GM18508 (cell line): Measurements from ENCODE around the gene GPR62.

ENCODE experiments used
- ATAC-seq: cut with Tn5 transposase; IDR thresholded peaks from one replicate; pipeline ENCODE4 v1.9.1; 2021; ENCODE audit warnings: moderate number of reproducible peaks; ENCODE audit not compliant: insufficient read depth, unreplicated experiment

Gene GPR62

DNA sequence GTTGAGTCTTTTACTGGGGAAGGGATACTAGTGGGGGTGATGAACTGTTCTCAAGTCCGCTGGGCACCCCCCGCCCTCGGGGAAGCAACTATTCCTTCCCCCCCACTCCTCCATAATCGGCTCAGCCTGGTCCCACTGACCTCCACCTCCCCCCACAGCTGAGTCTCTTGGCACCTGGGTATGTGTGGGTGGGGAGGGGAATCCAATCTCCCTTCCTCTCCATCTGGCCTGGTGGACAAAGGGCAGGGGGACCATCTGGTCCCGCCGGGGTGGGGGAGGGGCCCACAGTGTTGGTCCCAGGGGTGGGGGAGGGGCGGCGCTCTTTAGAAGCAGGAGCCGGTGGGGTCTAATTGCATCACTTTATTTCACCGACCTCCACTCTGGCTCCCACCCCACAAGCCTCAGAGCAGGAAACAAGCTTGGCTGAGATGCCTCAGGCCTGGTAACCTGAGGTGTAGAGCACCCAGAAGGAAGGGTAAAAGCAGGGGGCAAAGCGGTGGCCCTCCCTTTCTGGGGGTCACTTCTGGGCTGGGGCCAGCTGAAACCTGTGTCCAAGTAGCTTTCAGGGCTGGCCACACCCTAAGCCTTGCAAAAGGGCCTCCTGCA, 13.1 kb downstream of the GPR62 start:
- no peak for ATAC-seq

DNA sequence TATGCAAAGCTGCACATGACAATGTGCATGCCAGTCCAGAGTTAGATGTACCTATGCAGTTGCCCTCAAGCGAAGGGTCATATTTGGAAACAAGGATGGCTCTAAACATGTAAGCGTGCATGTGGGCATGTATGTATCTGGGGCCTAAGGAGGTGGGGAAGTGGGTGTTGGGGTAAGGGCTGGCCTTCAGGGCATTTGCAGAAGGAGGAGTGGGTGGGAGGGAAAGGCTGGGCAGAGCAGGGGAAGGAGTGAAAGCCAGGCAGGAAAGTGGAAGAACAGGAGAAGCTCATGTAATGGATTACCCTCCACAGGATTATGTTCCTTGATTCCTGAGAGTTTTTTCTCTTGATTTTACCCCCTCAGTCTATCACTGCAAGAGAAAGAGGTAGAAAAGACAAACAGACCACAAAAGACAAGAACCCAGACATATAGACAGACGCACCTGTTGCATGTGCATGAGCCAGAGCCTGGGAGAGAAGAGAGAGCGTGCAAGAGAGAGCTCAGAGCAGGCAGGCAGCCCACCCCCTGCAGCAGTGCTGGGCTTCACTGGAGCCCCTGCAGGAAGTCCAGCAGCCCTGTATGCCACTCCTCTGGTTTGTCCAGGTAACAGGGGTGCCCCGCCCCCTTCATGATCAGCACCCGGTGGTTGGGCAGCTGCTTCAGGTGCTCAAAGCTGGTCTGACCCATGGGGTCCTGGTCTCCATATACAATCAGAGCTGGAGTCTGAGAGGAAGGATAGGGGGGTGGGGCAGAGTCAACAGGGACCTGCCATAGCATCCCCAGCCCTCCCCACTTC, 13.9 kb downstream of the GPR62 start:
- ATAC-seq: no peak

DNA sequence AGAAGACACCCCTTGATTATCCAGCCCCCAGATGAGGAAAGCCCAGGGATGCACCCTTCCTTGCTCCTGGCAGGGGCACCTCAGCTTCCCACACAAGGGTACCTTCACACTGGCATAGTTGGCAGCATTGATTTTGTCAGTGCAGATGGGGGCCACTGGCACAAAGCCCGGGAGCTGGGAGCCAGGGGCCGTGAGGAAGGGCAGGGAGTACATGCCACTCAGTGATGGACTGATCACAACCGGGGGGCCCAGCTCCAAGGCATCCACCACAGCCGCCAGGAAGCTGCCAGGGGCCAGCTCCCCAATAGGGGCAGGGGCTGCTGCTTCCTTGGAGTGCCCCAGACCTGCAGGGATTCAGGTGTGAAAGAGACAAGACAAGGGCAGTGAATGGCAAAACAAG, 14.7 kb downstream of the GPR62 start:
- ATAC-seq: no peak

DNA sequence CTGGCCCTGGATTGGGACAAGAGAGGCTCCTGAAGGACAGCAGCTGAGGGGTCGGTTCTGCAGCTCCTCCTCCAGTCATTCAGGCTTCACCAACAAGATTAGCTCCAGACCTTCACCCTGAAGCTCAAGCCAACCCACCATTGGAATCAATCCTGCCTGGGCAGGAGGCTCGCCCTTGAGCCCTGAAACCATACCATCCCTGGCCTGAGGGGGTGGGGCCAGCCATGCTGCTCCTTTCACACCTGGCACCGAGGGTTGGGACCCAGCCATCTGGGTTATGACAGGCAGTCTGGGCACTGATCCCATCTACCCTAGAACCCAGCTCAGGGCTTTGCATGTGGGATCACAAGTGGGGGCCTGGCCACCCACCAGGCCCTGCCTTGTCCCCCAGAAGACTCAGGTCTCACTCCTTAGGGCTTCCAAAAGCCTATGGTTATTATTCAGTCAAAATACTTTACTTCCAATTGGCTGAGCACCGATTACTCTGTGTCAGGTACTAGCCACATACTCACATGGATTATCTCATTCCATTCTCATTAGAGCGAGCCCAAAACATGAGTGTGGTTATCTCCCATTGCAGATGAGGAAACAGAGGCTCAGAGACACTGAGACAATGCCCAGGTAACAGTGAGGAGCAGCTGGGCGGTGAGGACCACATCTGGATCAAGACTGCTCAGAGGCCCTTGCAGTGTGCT, 15.6 kb downstream of the GPR62 start:
- ATAC-seq: no peak

DNA sequence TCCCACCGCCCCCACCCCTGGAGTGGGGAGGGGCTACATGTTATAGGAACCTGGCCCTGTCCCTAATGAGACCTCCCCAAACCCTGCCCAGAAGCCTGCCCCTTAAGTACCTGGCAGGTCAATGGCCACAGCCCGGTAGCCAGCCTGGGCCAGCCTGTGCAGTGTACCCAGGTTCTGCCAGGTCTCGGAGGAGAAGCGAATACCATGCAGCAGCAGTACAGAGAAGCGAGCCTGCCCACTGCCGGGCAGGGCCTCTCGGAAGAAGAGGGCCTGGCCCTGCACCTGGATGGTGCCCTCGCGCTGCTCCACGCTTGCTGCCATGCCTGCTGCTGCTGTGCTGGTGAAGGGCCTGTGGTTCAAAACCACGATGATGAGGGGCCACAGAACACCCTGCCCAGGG, 16.2 kb downstream of the GPR62 start:
- ATAC-seq: no peak

DNA sequence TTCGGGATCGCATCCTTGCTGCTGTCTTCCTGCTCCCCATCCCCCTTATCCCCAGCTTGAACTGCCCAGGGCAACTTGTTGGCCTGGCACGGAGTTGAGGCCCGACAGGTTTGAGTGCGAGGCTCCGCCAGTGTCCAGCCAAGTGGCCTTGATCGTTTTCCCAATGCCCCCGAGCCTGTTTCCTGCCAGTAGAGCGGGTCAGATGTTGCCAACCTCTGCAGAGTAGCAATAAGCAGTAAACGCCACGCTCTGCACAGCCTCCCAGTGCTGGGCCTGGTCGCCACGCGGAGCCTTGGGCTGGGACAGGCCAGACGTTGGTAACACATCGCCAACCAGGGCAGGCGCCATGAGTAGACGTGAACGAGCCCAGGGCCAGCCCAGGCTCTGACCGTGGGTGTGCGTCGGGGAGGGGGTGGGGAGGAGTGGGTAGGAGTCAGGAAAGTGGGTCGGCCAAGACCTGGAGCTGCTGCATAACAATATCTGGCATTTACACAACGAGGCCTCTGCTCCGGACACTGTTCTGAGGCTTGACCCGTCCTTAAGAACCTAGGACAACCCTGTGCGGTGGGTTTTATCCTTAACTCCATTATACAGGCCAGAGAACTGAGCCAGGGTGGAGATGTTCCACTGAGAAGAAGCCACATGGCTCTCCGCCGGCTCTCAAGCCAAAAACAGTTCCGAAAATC, 19.2 kb downstream of the GPR62 start:
- no peak for ATAC-seq

DNA sequence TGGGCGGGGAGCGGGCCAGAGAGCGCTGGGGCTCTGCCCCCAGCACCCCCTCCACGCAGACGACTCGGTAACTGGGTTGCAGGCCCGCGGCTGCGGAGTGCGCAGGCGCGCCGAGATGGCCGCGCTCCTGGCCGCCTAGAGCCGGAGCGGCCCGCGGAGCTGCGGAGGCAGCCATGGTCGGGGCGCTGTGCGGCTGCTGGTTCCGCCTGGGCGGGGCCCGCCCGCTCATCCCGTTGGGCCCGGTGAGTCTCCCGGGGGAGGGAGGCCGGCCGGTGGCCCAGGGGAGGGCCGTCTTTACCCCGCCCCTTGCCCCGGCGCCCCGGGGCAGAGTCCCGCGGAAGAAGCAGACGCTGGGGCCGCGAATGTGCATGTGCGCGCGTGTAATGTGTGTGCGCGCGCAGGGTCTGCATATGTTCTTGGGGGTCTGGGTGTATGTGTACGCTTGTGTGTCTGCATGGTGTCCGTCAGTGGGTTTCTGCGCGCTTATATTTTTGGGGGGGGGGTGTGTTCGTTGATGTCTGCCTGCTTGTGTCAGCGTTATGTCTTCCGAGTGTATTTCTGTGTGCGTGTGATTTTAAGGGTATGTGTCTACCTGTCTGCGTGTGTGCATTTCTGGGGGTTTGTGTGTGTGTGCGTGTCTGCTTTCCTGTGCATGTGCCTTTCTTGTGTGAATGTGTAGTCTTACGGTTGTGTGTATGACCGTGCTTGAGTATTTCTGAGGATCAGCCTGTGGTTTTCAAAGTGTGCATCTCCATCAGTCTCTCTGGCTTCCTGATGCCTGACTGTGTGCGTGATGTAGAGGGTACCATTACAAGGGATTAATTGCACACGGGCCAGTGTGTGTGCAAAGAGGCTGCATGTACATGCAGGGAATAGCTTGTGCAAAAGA, 20.0 kb downstream of the GPR62 start, which contains the start of gene ABHD14A:
ABHD14A (plus strand) TSS at position 102 of the 889 bp plus-strand sequence; CDS start at position 174, 72 bp downstream.
- ATAC-seq: no peak

DNA sequence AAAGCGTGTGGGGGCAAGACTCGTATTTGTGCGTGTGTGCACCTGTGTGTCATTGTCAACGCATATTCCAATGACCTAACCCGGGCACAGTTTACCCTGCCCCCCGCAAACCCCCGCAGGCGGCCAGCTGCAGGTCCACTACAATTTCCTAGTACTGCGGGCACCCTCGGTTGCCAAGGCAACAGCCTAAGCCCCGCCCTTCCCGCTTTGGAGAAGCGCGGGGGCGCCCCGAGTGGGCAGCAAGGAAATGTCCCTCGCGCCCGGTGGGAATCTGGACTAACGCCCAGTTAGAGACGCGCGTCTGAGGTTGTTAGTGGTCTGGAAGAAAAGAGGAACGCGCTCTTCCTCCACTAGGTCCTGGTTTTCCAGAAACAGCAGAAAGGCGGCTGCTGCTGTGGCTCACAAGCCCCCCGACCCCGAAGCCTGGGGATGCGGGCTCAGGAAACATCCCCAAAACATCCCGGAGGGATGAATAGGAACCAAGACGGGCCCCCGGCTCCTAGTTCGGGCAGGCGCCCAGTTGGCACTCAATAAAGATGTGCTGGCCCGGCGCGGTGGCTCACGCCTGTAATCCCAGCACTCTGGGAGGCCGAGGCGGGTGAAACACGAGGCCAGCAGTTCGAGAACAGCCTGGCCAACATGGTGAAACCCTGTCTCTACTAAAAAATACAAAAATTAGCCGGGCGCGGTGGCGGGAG, 20.8 kb downstream of the GPR62 start:
- no peak for ATAC-seq

DNA sequence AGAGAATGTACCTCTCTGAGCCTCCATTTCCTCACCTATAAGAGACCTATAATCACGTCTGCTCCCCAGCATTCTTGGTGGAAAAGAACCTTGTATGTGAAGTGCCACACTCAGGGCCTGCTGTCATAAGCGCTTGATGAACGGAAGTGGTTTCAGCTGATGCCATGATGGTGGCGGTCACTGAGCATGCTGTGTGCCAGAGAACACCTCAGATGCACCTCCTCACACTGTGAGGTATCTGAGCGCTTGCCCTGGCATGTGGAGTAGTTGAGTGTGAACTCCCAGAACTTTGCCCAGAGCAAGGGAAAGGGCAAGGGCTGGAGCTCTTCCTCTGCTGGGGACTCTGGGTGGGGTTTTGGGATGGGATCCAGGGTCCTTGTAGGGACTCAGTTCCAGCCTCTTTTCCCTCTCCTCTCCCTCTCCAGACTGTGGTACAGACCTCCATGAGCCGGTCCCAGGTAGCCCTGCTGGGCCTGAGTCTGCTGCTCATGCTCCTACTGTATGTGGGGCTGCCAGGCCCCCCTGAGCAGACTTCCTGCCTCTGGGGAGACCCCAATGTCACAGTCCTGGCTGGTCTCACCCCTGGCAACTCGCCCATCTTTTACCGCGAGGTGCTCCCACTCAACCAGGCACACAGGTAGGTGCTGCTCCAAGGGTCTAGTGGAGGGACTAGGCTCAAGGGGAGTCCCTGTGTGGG, 22.4 kb downstream of the GPR62 start:
- ATAC-seq: no peak

DNA sequence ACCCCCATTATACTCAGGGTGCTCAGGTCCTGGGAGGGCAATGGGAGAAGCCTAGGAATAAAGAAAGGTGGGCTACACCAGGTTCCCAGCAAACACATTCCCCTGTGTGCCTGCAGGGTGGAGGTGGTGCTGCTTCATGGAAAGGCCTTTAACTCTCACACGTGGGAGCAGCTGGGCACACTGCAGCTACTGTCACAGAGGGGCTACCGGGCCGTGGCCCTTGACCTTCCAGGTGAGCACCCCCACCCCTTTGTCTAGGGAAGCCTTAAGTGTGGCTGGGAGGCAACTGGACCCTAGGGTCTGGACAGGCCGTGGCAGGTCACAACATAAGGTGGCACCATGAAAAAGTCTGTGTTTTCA, 22.9 kb downstream of the GPR62 start:
- ATAC-seq: no peak

DNA sequence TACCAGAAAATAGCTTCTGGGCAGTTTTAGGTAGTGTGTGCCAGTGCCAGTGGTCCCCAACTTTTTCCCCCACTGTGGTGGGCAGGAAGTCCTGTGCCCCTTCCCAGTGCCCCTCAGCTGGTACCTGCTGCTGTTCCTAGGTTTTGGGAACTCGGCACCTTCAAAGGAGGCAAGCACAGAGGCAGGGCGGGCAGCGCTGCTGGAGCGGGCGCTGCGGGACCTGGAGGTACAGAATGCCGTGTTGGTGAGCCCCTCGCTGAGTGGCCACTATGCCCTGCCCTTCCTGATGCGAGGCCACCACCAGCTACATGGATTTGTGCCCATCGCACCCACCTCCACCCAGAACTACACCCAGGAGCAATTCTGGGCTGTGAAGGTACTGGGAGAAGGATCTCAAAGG, 25.1 kb downstream of the GPR62 start:
- no peak for ATAC-seq

DNA sequence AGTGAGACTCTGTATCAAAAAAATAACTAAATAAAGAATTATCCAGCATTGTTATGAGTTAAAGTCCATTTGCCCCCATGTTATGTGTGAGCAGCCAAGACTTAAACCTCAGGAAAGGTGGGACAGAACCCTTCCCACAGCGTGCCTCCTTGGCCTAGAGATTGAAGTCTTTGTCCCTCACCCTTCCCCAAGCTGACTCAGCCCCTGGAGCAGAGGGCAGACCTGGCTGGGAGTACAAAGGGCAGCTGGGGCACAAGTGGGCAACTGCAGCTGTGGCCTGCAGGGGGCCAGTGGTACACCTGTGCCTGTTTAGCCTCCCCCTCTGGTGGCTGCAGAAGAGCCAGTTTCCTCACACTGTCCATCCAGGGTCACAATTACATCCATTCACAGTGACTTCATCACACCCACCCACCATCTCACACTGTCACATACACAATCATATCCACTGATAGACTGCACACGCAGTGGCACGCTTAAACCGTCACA, 27.2 kb downstream of the GPR62 start:
- peak; percentile 26 for ATAC-seq

DNA sequence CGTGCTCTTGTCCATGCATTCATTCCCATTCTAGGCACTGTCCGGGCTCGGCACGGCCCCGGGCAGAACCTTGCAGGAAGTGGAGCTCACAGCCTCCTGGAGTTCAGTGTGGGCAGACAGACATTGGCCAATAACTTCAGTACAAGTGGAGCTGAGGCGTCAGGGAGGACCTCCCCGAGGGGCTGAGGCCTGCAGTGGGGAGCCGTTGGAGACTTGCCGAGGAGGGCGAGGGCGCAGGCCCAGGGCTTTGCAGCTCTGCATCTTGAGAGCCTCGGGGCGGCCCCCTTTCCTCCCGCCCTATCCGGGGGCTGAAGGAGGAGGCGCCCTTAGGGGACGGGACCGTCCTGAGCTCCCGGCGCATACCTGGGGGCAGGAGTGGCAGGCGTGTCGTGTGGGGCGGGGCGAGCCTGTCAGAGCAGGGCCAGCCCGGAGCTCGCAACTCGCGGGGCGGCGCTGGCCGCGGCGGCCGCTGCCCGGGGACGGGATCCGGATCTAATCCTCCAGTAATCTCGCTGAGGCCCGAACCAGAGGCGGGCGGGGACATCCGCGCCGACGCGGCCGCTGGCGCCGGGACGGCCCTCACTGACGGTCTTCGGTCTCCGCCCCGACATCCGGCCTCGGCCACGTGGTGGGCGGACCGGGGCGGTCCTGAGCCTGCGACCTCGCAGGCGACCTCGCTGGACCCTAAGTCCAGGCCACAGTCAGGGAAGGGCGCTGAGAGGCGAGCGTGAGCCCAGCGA, 27.8 kb downstream of the GPR62 start, which contains the start of gene ACY1:
ACY1 (plus strand) TSS at position 698 of the 740 bp plus-strand sequence. CDS start 530 bp downstream, outside the sequence.
- ATAC-seq: peak; percentile 39

DNA sequence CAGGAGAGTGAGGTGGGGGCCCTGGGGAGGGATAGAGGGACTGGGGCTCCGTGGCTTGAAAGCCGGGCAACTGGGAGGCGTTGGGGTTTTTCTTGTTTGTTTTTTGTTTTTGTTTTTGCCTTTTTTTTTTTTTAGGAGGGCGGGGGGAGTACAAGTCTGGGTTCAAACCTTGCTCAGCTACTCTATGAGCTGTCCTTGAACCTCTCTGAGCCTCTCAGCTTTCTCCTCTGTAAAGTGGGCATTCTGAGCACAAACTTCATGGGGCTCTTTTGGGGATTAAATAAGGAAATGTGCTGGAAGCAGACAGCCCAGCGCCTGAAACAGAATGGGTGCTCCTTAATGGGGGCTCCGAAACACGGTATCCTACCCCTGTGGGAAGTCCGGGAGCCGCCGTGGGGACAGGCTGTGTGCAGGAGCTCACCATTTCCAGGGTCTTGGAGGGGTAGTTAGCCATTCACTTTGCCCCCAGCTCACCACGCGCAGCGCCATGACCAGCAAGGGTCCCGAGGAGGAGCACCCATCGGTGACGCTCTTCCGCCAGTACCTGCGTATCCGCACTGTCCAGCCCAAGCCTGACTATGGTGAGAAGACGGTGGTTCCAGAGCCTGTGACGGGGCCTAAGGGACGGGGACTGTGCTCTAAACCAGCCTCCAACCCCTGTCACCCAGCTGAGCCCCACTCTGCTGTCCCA, 28.5 kb downstream of the GPR62 start:
- ATAC-seq: no peak

DNA sequence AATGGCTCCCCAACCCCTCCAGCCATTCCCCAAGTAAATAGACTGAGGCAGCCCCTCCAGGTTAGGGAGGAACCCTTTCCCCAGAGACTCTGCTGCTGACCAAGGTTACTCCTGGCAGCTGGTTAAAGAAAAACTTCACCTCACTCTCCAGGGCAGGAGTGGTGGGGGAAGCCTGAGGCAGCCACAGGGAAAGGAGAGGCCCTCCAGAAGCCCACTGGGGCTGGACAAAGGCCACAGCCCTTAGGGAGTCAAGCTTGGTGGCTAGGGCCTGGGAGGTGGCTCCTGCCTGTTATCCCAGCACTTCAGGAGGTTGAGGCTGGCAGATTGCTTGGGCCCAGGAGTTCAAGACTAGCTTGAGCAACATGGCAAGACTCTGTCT, 29.1 kb downstream of the GPR62 start:
- no peak for ATAC-seq

DNA sequence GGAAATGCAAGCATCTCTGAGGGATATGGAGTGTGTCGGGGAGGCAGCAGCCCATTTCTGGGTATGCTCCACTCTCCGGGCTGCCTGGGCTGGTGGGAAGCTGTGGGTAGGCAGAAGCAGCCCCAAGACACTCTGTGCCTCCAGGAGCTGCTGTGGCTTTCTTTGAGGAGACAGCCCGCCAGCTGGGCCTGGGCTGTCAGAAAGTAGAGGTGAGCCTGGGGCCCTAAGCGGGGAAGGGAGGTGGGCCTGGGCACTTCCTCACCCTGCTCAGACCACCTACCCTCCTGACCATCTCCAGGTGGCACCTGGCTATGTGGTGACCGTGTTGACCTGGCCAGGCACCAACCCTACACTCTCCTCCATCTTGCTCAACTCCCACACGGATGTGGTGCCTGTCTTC, 29.9 kb downstream of the GPR62 start:
- ATAC-seq: no peak
